ENCODE results near the gene CIROP. TPM values are rescaled to one million over a fixed set of nuclear protein-coding genes. Genes with fewer than 3 reads are reported as not detected.

The CIROP gene
- total RNA-seq, 4 donors from 2014 or later: not detected

DNA sequence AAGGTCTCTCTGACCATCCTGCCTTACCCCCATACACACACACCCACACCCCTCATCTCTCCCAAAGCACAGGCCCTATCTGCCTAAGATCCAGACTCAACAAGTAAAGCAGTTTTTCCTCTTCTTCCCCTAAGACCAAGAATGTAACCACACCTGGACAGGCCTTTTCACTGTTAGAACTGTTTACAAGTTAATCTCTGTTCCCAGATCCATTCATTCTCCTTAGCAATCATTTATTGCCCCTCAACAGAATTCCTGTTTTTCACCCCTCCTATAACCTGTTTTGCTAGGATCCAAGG lies 1.9 kb upstream of the CIROP start:
- TF ChIP-seq POLR2A (IDR thresholded peaks at IDR 0.05): no peak
- TF ChIP-seq, protein P1, sequence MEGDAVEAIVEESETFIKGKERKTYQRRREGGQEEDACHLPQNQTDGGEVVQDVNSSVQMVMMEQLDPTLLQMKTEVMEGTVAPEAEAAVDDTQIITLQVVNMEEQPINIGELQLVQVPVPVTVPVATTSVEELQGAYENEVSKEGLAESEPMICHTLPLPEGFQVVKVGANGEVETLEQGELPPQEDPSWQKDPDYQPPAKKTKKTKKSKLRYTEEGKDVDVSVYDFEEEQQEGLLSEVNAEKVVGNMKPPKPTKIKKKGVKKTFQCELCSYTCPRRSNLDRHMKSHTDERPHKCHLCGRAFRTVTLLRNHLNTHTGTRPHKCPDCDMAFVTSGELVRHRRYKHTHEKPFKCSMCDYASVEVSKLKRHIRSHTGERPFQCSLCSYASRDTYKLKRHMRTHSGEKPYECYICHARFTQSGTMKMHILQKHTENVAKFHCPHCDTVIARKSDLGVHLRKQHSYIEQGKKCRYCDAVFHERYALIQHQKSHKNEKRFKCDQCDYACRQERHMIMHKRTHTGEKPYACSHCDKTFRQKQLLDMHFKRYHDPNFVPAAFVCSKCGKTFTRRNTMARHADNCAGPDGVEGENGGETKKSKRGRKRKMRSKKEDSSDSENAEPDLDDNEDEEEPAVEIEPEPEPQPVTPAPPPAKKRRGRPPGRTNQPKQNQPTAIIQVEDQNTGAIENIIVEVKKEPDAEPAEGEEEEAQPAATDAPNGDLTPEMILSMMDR (IDR thresholded peaks at IDR 0.05): no peak
- H3K4me3 ChIP-seq (ENCODE audit: low read depth, poor library complexity, severe bottlenecking): no peak overlapping the region
- no peak for DNase-seq (ENCODE audit: low spot score in 2 of 2)
- intact Hi-C loops (cut with DNase I; ENCODE audit: low total_unique reads): no loop called here

DNA sequence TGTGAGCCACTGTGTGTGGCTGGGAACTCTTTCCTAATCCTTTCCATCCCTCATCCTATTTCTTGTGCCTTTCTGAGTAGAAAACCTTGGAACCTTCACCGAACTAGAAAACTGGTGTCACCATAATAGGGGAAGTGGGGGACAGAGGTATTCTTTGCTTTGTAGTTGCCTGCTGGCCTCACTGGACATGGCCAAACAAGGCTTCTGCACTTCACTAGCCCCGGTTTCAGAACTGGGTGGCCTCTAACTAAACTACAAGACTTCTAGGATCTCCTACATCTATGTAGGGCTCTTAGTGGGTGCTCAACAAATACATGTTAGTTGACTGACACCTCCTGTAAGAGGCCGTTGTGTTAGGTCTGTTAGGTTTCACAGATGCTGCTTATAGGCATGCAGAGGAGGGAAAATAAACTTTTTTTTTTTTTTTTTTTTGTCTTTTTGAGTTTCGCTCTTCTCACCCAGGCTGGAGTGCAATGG lies 597 bp upstream of the CIROP start:
- TF ChIP-seq, protein P1 (IDR thresholded peaks at IDR 0.05): no peak
- no peak for TF ChIP-seq POLR2A (IDR thresholded peaks at IDR 0.05)
- no peak for DNase-seq (ENCODE audit: low spot score in 2 of 2)
- intact Hi-C loops (cut with DNase I; ENCODE audit: low total_unique reads): no loop called here
- no peak overlapping the region for H3K4me3 ChIP-seq (ENCODE audit: low read depth, poor library complexity, severe bottlenecking)
- WGBS, 2 donors: 88 to 96% methylated on average over 4 of the region's 4 CpGs

DNA sequence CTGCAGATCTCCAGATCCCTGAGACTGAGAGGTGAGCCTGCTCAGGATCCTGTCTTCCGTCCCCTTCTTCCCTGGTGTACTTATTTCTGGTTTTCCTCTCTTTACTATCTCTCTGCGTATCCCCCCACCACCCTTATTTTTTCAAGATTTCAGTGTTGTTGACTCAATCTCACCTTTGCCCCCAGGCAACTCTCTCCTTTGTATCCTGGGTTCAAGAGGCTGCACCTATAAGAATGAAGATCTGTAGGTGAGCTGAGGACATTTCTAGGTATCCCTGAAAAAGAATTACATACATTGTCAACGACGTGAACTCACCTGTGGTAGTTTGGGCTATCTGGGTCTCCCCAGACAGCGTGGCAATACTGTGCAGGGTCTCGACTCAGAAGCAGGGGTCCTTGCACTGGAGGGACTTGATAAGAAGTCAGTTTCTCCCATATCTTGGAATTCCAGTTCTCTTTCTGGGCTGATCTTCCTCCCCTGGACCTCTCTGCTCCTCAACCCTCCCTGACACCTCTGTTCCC lies 659 bp downstream of the CIROP start:
- intact Hi-C loops (cut with DNase I; ENCODE audit: low total_unique reads): no loop called here
- TF ChIP-seq, protein P1 (IDR thresholded peaks at IDR 0.05): no peak
- no peak for TF ChIP-seq POLR2A (IDR thresholded peaks at IDR 0.05)
- peak in 1 of 2 donors; percentile 49 for DNase-seq (ENCODE audit: low spot score in 2 of 2)
- no peak overlapping the region for H3K4me3 ChIP-seq (ENCODE audit: low read depth, poor library complexity, severe bottlenecking)
- 88 to 89% methylated on average over 6 of the region's 6 CpGs for WGBS, 2 donors

DNA sequence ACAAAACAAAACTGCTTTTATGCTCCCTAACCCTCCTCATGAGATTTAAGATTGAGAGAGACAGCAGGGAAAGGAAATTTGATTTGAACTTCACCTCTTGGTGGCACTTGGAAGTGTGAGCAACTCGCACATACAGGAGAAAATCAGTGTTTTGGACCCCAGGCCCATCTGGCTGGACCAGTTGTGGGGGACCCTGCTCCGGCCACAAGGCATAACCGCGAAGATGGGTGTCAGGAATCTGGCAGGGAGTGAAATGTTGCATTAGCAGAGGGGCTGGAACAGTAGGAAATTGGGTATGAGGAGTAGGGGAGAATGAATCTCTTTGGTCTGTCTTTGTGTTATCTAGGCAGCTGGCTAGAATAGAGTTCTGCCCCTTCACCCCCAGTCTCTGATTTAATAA lies 1.2 kb downstream of the CIROP start:
- 93% methylated on average over 4 of the region's 4 CpGs for WGBS, 2 donors
- no peak for TF ChIP-seq POLR2A (IDR thresholded peaks at IDR 0.05)
- TF ChIP-seq, protein P1 (IDR thresholded peaks at IDR 0.05): no peak
- intact Hi-C loops (cut with DNase I; ENCODE audit: low total_unique reads): no loop called here
- DNase-seq (ENCODE audit: low spot score in 2 of 2): peak in 1 of 2 donors; percentile 68
- no peak overlapping the region for H3K4me3 ChIP-seq (ENCODE audit: low read depth, poor library complexity, severe bottlenecking)

DNA sequence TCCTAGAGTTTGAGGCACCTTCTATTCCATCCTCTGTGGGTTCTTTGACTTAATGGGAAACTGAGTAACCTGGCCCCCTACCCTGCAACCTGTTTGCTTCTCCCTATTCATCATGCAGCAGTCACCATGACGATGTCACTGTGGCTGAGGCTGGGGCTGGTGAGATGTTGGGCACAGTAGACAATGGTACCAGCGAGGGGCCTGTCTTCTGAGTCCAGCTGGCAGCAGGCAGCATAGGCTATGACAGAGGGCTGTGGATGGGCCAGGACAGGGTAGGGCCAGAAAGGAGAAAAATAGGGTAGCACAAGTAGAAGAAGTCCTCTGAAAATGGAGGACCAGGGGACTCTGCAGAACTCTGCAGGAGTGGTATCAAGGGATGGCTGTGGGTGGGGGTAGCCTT lies 2.0 kb downstream of the CIROP start:
- intact Hi-C loops (cut with DNase I; ENCODE audit: low total_unique reads): no loop called here
- H3K4me3 ChIP-seq (ENCODE audit: low read depth, poor library complexity, severe bottlenecking): no peak overlapping the region
- DNase-seq (ENCODE audit: low spot score in 2 of 2): peak in 1 of 2 donors; percentile 42
- WGBS, 2 donors: 92 to 96% methylated on average over 2 of the region's 2 CpGs
- TF ChIP-seq POLR2A (IDR thresholded peaks at IDR 0.05): no peak
- TF ChIP-seq, protein P1 (IDR thresholded peaks at IDR 0.05): no peak

DNA sequence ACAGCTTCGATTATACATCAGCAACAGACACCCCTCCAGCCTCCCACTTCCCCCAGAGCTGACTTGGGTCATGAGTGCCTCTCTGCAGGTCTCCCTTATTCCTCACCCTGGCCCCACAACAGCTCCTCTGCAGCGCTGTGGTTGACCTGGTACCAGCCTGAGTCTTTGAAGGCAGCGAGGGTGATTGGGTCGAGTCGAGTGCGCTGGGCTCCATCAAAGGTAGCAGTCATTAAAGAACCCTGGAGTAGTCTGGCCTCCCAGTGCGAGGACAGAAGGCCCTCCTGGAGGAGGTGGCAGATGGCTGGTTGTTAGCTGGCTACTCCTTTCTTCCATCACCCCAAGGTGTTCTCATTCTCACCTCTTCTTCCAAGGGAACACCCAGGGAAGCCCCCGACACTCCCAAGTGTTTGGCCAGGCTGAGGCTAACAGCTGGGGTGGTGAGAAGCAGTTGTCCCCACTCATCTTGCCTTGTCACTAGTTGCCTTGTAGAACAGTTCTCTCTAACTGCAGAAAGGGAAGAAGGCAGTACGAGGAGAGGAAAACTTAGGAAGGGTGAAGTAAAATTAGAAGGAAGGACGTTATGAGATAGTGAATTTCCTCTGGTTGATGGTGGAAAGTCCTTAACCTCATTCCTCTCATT lies 2.7 kb downstream of the CIROP start:
- no peak for TF ChIP-seq POLR2A (IDR thresholded peaks at IDR 0.05)
- TF ChIP-seq, protein P1 (IDR thresholded peaks at IDR 0.05): no peak
- DNase-seq (ENCODE audit: low spot score in 2 of 2): peak in 1 of 2 donors; percentile 68
- intact Hi-C loops (cut with DNase I; ENCODE audit: low total_unique reads): no loop called here
- no peak overlapping the region for H3K4me3 ChIP-seq (ENCODE audit: low read depth, poor library complexity, severe bottlenecking)
- 75 to 85% methylated on average over 10 of the region's 10 CpGs for WGBS, 2 donors

Measured in lower leg skin (tissue), 4 donors.